HG03521 (cell line): ENCODE results near the gene SMURF2.
"Not testable (repeated sequence)": the region's sequence is repeated elsewhere in the genome, so short reads cannot be mapped to it uniquely, and the experiment has no call there.

Experiments
- ATAC-seq: cut with Tn5 transposase; IDR thresholded peaks from one replicate; pipeline ENCODE4 v1.9.1; 2021; ENCODE audit warnings: mild to moderate bottlenecking, moderate library complexity; ENCODE audit not compliant: unreplicated experiment

Gene SMURF2

DNA sequence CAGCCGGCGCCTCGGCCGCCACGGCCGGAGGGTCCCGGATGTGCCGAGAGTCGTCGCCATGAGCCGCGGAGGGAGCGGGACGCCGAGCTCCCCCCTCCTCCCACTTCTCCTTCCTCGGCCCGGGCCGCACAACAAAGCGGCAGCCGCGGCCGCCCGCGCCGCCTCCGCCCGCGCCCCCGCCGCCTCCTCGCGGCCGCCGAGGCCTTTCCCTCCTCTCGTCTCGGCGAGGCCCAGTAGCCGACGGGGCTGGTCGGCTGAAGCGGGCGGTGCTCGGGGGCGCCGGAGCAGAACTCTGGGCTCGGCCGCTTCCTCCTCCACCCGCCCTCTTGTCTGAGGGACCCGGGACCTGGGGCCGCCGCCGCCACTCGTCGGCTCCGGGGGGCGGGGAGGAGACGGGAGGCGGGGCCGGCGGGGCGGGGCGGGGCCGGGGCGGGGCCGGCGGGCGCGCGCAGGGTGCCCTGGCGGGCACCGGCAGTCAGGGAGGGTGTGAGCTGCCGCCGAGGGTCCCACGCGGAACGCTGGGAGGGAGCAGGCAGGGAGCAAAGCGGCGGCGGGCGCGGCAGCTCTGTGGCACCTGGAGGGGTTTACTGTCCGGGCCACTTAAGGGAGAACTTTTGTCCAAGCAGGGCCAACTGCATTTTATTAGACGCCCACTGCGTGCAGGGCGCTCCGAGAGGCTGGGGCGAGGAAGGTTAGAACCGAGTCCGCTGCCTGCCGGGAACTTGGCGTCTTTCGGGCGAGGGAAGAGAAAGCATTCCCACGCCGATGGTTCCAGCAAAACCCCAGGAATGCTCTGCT is at the start of gene SMURF2:
Gene SMURF2, minus strand, starts transcription at position 332 of the 798 bp plus-strand sequence. CDS start 427 bp downstream, outside the sequence.
- peak; percentile 80 for ATAC-seq

DNA sequence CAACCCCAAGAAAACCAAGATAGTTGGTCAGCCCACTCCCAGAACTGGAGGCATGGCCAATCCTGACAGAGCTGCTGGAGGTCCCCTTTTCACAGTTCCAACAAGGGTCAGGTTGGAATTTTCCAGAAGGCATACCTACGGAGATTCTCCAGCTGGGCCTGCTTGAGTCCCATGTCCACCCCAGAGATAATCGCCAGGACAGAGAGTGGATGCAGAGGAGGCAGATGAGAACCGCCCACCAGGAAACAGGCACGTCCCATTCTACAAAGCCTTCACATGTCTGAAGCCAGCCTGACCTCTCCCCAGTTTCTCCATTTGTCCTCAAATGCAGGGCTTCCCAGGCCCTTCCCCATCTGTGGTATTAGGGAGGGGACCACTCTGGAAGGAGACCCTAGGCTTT is 47.4 kb upstream of the SMURF2 start:
- no peak for ATAC-seq

DNA sequence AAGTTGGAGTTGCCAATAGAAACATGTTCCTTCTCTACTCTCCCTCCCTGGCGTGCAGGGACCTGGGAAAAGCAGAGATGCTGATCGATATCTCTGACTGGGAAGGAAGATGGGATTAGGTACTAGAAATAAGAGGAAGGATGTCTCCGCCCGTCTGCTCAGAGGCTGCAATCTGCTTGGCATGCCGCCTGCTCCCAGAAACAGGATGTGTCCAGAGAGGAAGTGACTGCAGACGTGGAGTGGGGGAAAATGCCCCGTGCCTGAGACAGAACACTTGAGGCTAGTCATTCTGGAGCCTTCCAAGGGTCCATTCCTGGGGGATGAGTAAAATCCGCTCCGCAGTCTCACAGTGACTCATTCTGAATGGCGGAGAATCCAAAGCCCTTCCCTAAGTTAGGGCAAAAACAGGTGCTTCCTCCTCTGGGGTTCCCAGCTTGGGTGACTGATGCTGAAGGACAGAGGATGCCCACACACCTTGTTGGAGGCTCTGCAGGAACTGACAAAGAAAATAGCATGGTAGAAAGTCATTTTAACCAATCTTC is 45.0 kb upstream of the SMURF2 start:
- ATAC-seq: no peak

DNA sequence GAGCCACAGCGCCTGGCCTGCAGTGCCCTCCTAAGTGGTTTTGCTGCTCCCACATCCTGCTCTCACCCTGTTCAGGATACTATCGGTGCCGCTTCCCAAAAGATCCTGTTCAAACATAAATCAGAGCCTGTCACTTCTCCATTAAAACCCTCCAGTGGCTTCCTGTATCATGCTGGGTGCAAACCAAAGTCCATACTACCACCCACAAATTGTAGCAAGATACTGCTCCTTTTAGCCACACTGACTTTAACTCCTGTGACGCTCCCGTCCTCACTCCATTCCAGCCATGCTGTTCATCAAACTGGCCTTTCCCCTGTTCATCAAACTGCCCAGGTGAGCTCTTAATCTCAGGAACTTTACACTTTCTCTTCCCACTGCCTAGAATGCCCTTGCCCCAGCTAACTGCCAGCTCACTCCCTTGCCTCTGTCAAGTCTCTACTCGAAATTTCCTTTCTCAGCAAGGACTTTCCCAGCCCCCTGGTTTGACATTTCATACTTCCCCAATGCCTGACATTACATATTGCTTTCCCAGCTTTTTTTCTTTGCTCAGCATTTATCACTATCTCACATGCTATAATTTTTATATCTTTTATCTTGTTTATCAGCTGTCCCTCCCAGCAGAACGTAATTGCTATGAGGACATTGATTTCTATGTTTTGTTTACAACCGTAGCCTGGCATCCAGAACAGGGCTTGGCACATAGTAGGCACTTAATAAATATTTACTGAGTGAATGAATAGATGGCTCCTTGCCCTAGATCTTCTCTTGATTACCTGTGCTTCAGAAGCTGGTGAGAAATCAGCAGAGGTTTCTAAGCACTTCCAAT is 44.3 kb upstream of the SMURF2 start:
- ATAC-seq: no peak

DNA sequence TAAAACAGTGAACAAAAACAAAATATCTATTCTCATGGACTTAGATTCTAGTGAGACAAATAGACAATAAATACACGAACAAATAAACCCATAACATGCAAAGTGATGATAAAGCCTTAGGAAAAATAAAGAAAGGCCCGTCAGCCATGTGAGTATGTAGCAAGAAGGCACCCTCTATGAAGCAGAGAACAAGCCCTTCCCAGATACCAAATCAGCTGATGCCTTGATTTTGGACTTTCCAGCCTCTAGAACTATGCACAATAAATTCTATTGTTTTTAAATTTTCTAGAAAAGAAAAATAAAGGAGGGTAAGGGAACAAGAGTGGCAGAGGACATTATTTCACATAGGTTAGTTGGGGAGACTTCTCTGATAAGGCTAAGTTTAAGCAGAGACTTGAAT is 40.7 kb upstream of the SMURF2 start:
- ATAC-seq: no peak

DNA sequence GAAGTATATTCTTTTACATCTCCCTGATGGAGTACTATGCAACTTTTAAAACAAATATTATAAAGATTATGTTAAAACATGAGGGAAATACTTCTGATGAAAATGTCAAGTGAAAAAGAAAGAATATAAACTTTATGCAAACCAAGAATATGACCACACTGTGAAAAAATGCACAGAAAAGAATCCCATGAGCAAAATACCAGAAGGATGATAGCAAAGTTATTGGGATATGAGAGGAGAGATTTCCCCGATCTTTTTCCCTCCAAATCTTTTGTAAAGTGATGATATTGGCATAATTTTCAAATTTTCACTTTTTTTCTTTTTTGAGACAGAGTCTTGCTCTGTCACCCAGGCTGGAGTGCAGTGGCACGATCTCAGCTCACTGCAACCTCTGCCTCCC is 36.6 kb upstream of the SMURF2 start:
- ATAC-seq: no peak

DNA sequence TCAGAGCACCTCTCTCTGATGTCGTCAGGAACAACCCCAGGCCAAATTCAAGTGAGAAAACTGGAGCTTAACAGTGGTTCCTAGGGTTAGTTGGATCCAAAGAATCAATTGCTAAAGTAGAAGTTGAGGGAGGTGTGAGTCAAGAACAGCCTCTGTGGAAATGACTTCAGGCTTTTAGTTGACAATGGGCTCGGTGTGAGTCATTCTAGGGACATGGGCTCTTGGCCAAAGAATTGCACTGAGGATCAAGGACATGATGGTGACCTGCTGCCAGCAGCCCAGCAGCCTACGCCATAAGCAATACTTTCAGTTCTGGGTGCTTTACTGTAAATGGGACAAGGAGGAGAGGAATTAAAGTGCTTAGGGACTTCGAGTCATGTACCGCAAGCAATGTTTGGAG is 32.1 kb upstream of the SMURF2 start:
- ATAC-seq: no peak

DNA sequence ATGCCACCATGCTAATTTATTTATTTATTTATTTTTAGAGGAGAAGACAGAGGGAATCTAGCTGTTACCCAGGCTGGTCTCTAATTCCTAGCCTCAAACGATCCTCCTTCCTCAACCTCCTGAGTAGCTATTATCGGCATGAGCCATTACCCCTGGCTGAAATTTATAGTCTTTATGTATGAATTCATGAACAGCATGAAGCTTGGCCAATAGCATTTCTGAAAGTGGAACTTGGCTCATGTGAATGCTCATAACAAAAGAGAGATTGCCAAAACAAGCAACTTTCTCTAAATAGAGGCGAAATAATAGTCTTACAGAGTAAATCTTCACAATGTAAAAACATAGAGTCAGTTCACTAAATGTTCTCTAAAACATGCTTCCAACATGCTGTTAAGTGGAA is 30.1 kb upstream of the SMURF2 start:
- ATAC-seq: no peak

DNA sequence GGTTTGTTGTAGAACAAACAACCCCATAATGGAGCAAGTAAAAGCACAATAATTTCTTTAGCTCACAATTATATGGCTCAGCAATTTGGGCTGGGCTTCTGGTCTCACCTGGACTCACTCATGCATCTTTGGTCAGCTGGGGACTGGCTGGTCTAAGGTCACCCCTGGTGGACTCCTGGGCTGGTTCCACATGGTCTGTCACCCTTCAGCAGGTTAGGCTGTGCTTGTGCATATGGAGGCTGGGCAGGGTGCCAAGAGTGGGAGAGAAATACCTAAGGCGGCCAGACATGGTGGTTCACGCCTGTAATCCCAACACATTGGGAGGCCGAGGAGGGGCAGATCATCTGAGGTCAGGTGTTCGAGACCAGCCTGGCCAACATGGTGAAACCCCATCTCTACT is 27.0 kb upstream of the SMURF2 start:
- no peak for ATAC-seq

DNA sequence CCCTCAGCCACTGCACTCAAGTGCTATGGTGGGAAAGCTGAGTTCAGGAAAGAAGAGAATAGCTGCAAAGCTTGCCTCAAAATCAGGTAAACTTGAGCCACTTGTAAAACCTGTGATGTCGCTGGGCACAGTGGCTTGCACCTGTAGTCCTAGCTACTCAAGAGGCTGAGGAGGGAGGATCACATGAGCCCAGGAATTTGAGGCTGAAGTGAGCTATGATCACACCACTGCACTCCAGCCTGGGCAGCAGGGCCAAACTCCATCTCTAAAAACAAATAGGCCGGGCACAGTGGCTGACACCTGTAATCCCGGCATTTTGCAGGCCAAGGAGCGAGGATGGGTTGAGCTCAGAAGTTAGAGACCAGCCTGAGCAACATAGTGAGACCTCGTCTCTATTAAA is 26.4 kb upstream of the SMURF2 start:
- ATAC-seq: no peak

DNA sequence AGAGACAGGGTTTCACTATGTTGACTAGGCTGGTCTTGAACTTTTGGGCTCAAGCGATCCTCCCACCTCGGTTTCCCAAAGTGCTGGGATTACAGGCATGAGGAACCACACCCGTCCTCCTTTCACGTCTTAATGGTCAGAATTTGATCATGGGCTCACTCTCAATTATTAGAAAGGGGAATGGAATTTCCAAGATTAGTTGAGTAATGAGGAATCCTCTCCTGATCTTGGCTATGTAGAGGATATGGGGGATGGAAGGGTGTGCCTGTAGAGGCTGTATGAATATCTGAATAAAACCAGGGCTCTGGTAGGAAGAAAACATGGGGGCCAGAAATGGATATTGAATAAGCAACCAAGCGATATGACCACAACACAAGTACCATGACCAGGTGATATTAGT is 25.9 kb upstream of the SMURF2 start:
- no peak for ATAC-seq

DNA sequence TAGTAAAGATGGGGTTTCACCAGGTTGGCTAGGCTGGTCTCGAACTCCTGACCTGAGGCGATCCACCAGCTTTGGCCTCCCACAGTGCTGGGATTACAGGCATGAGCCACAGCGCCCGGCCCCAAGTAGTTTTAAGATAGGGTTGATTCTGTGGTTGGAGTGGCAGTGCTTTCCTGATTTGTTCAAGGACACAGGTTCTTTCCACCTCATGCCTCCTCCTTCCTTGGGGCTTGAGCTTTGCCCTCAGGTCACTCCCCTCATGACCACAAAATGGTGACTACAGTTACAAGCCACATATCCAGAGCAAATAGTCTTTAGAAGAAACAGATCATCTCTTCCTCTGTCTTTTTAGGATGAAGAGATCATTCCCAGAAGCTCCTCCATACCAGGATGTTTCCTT is 25.3 kb upstream of the SMURF2 start:
- ATAC-seq: no peak

DNA sequence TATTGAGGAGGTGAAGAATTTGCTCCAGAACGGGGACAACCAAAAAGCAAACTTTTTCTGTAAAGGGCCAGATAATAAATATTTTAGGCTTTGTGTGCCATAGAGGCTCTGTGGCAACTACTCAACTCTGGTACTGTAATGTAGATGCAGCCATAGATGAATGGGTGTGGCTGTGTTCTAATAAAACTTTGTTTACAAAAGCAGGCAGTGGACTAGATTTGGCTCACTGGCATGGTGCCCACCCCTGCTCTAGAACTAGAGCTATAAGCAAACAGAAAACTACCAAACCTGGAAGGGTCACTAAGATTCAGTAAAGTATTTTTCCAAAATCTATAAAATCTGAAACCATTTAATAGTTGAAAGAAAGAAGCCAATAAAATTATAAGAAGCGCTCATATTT is 24.6 kb upstream of the SMURF2 start:
- no peak for ATAC-seq

DNA sequence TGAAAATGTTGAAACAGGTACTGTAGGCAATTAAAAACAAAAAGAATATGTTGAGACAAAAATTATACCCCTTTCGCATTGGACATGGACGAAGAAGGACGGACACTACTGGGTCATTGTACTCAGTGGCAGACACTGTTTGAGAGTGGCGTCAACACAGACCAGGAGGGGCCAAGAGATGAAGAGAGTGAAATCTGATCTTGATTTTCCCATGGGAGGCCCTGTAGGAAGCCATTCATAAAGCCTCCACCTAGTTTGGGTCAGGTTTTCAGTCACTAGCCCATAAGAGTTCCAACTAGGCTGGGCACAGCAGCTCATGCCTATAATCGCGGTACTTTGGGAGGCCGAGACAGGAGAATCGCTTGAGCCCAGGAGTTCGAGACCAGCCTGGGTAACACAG is 23.6 kb upstream of the SMURF2 start:
- no peak for ATAC-seq

DNA sequence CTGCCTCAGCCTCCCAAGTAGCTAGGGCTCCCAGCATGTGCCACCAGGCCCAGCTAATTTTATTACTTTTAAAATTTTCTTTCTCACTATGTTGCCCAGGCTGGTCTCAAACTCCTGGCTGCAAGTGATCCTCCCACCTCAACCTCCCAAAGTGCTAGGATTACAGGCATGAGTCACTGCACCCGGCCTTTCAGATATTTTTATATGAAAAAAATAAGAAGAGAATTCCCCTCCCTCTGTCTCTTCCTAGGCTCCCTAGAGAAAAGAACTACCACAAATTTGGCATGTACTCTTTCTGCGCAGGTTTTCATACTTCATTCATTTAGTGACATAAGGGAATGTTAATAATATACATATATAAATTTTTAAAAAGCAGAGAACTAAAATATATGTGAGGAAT is 21.7 kb upstream of the SMURF2 start:
- no peak for ATAC-seq

DNA sequence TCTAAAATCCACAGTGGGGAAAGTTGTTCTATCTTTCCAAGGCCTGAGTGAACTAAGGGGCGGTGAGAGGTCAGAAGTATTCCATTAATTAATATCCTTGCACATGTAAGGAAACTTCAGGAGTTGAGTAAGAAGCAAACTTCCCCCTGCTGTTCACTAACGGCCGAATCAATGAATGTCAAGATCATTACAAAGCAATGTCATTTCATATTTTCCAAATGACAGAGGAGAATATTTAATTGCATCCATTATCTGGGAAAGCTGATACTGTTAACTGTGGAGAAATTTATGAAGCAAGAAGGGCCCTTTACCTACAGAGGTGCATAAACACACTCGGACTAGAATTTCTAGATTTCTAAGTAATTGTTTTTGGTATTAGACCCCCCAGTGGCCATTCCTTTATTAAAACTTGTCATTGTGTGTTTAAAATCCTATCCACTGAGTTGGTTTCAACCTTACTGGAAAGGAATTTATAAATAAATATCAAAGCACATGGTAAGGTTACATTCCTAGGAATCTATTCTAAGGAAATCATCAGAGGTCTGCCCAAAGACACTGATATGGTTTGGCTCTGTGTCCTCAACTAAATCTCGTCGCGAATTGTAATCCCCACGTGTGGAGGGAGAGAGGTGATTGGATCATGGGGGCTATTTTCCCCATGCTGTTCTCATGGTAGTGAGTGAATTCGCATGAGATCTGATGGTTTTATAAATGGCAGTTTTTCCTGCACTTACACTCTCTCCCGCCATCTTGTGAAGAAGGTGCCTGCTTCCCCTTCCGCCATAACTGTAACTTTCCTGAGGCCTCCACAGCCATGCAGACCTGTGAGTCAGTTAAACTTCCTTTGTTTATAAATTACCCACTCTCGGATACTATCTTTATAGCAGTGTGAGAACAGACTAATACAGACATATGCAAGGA is 20.4 kb upstream of the SMURF2 start:
- no peak for ATAC-seq

DNA sequence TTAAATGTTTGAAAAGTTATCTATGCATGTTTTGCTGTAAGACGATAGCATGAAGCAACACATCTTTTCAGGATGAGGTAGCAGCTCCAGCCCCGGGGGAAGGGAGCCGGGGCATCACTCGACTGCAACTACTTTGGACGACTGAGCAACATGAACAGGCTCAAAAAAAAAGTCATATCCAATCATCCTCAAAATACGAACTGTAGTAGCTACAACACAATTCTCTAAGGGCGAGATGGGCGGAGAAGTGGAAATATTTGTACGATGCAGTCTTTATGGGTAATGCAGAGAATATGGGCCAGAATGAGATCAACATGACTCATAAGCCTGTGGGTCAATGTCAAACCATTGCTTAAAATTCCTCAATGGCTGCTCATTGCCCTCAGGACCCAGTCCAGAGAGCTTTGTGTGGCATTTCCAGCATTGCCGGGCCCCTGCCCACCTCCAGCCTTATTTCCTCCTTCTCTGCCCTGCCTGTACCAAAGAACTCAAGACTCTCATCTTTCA is 17.7 kb upstream of the SMURF2 start:
- ATAC-seq: no peak

DNA sequence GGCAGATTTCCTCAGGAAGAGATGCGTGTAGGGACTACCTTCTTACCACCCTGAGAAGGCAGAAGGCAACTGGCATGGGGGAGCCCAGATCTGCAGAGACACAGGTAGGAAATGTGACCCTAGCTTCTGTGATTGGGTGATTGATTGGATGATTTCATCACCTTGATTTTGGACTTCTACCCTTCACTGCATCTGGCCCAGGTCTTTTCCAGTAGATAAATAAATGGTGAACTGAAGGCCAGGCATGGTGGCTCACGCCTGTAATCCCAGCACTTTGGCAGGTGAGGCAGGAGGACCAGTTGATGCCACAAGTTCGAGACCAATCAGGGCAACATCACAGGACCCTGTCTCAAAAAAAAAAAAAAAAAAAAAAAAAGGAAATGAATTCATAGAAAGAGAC is 14.7 kb upstream of the SMURF2 start:
- no peak for ATAC-seq

DNA sequence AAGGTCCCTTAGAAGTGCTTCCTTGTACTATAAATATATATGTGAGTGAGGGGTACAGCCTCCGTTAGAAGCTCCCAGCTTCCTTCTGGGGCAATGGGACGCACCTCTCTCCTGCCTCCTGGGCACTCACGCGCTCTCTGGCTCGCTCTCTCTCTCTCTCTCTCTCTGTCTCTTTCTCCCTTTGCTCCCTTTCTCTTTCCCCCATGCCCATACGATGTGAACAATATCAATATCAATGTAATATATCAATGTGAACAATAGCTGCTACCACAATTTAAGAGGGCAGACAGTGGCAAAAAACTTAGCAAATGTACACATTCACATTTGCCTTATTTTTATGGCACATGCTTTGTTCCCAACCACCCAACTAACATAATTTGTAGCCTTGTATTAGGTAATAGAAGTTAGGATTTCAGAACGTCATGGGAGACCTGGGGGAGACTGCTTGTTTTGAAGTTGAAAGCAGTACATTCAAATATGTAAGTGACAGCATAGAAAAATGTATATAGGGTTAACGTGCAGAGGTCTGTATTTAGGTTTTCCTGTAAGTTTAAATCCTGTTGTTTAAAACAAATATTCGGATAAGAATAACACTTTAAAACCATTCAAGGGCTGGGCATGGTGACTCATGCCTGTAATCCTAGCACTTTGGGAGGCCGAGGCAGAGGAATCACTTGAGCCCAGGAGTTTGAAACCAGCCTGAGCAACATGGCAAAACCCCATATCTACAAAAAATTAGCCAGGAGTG is 8.9 kb upstream of the SMURF2 start:
- not testable (repeated sequence) for ATAC-seq
